ENCODE measurements around the gene PRKN.
"Not testable (repeated sequence)": the region's sequence is repeated elsewhere in the genome, so short reads cannot be mapped to it uniquely, and the experiment has no call there.

PRKN gene

DNA sequence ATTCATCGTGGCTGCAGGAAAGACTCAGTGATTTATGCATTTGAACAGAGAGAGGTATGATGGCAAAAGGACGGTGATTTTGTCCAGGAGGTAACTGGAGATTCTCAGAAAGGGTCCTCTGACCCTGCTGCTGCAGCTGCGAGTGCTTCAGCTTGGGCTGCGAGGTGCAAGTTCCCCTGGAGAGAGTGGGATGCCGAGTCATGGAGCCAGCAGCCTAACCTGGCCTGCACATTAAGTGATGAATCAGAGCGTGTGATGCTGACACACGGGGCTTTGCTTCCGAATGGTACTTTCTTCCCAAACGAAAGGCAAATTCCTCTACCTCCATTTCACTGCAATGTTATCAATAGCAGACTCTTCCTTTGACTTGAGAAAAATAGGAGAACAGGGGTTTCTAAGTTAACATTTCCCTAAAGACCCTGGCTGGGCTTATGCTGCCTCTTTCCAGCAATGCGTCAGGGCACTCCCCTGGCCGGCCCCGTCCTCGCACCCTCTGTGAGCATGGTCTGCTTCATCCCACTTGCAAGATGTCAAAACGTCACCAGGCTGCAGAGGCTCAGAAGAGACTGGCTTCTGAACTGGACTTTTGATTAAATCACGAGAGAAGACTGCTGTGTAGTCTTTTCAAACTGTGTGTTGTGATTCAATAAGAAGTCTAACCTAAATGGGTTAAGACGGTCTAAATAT, 825.7 kb downstream of the PRKN start:
- no peaks in the 10 kb centered on the region for H3K9me3 ChIP-seq (ENCODE audit: insufficient read depth, low read depth, low read length)
- H3K4me1 ChIP-seq (ENCODE audit: insufficient read depth, low read length): no peaks in the 10 kb centered on the region
- no peak overlapping the region for H3K4me3 ChIP-seq (ENCODE audit: low read length)
- no peak overlapping the region for H3K27ac ChIP-seq (ENCODE audit: low read length)
- H3K9ac ChIP-seq (ENCODE audit: low read depth, low read length): no peak overlapping the region
- no peaks in the 10 kb centered on the region for H3K36me3 ChIP-seq (ENCODE audit: insufficient read depth, low read depth, low read length)
- H3K27me3 ChIP-seq (ENCODE audit: insufficient read depth, low read length): no peaks in the 10 kb centered on the region

DNA sequence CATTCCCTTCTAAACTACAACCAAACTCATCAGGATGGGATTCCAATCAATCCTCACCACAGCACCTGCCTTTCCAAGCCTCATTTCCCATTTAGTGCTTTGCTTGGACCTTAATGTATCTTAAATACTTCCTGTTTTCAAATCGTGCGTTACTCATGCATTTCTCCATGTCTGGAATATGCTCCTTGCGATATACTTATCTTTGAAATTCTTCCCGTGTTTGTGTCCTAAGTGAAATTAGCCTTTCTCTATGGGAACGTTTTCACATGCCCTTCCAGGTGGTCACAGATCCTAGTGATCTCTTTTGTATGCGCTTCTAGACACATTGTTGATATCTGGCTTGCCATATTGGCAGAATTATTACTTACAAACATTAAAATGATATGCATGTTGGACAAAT, 833.1 kb downstream of the PRKN start:
- Histone ChIP-seq H3K9ac (ENCODE audit: low read depth, low read length) (no peak overlapping the region), H3K4me3 (ENCODE audit: low read length) (no peak overlapping the region), H3K9me3 (ENCODE audit: insufficient read depth, low read depth, low read length) (no peaks in the 10 kb centered on the region), H3K27me3 (ENCODE audit: insufficient read depth, low read length) (peaks cover 46% of the 10 kb centered on the region), H3K4me1 (ENCODE audit: insufficient read depth, low read length) (peaks cover 18% of the 10 kb centered on the region), H3K36me3 (ENCODE audit: insufficient read depth, low read depth, low read length) (no peaks in the 10 kb centered on the region), H3K27ac (ENCODE audit: low read length) (no peak overlapping the region)

DNA sequence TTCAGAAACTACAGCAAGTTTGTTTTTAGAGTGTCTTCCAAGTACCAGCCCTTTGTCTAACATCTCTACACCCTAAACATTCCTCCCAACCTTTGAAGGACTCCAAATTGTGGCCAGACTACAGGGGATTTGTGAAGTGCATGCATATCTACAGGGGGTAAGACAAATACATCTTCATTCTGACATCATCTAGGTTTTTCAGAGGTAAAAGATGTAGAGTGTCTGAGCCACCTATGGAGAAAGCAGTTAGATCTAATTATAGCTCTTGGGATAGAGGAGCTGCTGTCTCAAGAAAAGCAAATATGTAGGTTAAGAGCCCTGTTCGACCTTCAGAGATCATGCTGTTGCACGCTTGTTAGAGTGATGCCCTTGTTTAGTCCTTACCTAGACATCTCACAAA, 836.0 kb downstream of the PRKN start:
- Histone ChIP-seq H3K27ac (ENCODE audit: low read length) (no peak overlapping the region), H3K4me3 (ENCODE audit: low read length) (no peak overlapping the region), H3K4me1 (ENCODE audit: insufficient read depth, low read length) (peaks cover 18% of the 10 kb centered on the region), H3K9me3 (ENCODE audit: insufficient read depth, low read depth, low read length) (no peaks in the 10 kb centered on the region), H3K27me3 (ENCODE audit: insufficient read depth, low read length) (peaks cover 49% of the 10 kb centered on the region), H3K9ac (ENCODE audit: low read depth, low read length) (no peak overlapping the region), H3K36me3 (ENCODE audit: insufficient read depth, low read depth, low read length) (no peaks in the 10 kb centered on the region)

DNA sequence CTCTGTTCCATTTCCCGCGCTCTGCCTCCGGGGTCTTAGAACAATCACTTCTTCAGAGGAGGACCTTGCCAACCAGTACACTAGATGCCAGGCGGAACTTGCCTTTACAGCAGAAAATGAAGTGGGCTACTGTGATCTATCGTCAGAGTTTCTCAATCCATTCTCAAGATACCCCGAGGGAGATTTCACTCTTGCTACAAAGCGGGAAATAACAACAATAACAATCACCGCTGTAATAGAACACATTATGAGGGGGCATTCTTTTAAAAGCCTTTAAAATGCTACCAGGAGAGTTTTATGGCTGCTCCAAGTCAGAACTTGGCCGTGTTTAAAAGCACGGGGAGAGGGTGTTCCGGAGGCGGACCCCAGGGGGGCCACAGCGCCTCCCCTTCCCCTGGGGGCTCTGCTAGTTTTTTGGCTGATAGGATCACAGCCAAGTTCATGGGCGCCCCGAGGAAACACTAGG, 836.7 kb downstream of the PRKN start:
- H3K27me3 ChIP-seq (ENCODE audit: insufficient read depth, low read length): peaks cover 49% of the 10 kb centered on the region
- no peak overlapping the region for H3K27ac ChIP-seq (ENCODE audit: low read length)
- no peak overlapping the region for H3K9ac ChIP-seq (ENCODE audit: low read depth, low read length)

DNA sequence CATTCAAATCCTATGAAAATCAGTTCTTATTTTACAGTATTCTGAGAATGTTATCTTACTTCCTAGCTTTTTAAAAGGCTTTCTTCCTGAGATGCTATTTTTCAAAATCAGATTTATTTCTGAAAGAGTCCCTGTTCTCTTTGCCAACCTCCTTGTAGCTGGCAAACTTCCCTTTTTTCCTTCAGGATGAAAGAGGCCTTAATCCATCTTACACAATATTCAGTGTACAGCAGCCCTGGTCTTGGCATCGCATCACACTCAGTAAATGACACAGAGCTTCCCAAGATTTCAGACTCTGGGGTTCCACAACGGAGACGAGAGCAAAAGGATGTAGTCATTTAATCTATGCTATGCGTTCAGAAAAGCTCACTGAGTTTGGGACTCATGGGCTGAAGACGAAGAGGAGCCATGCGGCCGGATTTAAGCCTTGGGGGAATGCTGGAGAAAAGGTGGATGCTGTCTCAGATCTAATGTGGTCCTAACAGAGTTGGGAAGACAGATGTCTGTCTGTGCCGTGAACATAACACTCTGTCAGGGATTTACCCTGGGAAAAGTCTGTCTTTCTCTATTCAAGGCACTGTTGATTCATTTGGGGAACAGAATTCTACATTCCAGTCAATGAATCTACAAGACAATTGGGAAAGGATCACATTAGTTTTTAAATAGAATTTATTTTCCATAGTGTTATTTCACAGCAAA, 837.3 kb downstream of the PRKN start:
- Histone ChIP-seq H3K9ac (ENCODE audit: low read depth, low read length) (no peak overlapping the region), H3K27ac (ENCODE audit: low read length) (no peak overlapping the region)

More for the DNA sequence above, 836.7 kb downstream of the PRKN start:
- Histone ChIP-seq H3K9me3 (ENCODE audit: insufficient read depth, low read depth, low read length) (no peaks in the 10 kb centered on the region), H3K4me1 (ENCODE audit: insufficient read depth, low read length) (peaks cover 18% of the 10 kb centered on the region), H3K4me3 (ENCODE audit: low read length) (peak overlapping the region; percentile 56), H3K36me3 (ENCODE audit: insufficient read depth, low read depth, low read length) (no peaks in the 10 kb centered on the region)

DNA sequence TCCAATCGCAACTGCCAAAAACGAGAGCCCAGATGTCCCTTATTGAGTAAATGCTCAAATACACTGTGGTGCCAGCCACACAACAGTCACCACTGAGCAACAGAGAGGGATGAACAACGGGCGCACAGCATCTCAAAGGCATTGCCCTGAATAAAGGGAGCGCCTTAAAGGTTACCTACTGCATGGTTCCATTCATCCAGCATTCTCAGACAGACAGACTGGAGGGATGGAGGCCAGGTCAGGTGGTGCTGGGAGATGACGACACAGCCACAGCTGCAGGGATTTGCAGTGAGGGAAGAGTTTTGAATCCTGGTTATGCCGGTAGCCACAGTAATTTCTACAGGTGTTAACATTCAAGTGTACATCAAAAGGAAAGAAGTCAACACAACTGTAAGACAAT, 838.2 kb downstream of the PRKN start:
- Histone ChIP-seq H3K9me3 (ENCODE audit: insufficient read depth, low read depth, low read length) (no peaks in the 10 kb centered on the region), H3K4me3 (ENCODE audit: low read length) (no peak overlapping the region), H3K27ac (ENCODE audit: low read length) (no peak overlapping the region), H3K36me3 (ENCODE audit: insufficient read depth, low read depth, low read length) (no peaks in the 10 kb centered on the region), H3K27me3 (ENCODE audit: insufficient read depth, low read length) (peaks cover 47% of the 10 kb centered on the region), H3K4me1 (ENCODE audit: insufficient read depth, low read length) (peaks cover 18% of the 10 kb centered on the region), H3K9ac (ENCODE audit: low read depth, low read length) (no peak overlapping the region)

More for the DNA sequence above, 837.3 kb downstream of the PRKN start:
- H3K4me1 ChIP-seq (ENCODE audit: insufficient read depth, low read length): peaks cover 18% of the 10 kb centered on the region
- no peaks in the 10 kb centered on the region for H3K9me3 ChIP-seq (ENCODE audit: insufficient read depth, low read depth, low read length)
- H3K36me3 ChIP-seq (ENCODE audit: insufficient read depth, low read depth, low read length): no peaks in the 10 kb centered on the region
- peaks cover 49% of the 10 kb centered on the region for H3K27me3 ChIP-seq (ENCODE audit: insufficient read depth, low read length)
- peak overlapping the region; percentile 56 for H3K4me3 ChIP-seq (ENCODE audit: low read length)

DNA sequence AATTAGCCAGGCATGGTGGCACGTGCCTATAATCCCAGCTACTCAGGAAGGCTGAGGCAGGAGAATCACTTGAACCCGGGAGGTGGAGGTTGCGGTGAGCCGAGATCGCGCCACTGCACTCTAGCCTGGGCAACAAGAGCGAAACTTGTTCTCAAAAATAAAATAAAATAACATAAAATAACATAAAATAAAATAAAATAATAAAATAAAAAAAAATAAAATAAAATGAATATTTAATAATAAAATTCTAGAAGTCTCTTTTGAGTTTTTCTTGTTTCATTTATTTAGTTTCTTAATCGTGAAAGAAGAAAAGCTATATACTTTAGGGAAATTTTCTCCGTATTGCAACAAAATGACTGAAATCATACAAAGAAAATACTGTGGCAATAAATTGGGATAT, 841.0 kb downstream of the PRKN start:
- Histone ChIP-seq H3K27me3 (ENCODE audit: insufficient read depth, low read length) (peaks cover 24% of the 10 kb centered on the region), H3K4me1 (ENCODE audit: insufficient read depth, low read length) (peaks cover 21% of the 10 kb centered on the region)
- H3K9me3 ChIP-seq (ENCODE audit: insufficient read depth, low read depth, low read length); H3K36me3 ChIP-seq (ENCODE audit: insufficient read depth, low read depth, low read length); H3K4me3 ChIP-seq (ENCODE audit: low read length); H3K9ac ChIP-seq (ENCODE audit: low read depth, low read length); H3K27ac ChIP-seq (ENCODE audit: low read length): not testable (repeated sequence)

DNA sequence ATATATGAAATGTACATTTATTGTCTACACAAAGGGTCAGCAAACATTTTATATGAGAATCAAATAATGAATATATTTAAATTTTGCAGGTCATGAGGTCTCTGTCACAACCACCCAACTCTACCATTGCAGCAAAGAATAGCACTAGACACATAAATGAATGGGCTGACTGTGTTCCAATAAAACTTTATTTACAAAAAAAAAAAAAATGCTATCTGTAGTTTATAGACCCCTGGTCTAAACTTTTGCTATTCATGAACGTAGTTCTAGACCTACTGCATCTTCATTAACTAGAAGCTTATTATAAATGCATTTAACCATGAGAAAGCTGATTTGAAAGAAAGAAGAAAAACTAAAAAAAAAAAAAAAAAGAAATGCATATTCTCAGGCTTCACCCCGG, 842.8 kb downstream of the PRKN start:
- Histone ChIP-seq H3K27ac (ENCODE audit: low read length) (no peak overlapping the region), H3K9me3 (ENCODE audit: insufficient read depth, low read depth, low read length) (no peaks in the 10 kb centered on the region), H3K27me3 (ENCODE audit: insufficient read depth, low read length) (peaks cover 7% of the 10 kb centered on the region), H3K36me3 (ENCODE audit: insufficient read depth, low read depth, low read length) (no peaks in the 10 kb centered on the region), H3K4me1 (ENCODE audit: insufficient read depth, low read length) (peaks cover 6% of the 10 kb centered on the region; the same call in 1 of the 2 replicates), H3K4me3 (ENCODE audit: low read length) (no peak overlapping the region), H3K9ac (ENCODE audit: low read depth, low read length) (no peak overlapping the region)

DNA sequence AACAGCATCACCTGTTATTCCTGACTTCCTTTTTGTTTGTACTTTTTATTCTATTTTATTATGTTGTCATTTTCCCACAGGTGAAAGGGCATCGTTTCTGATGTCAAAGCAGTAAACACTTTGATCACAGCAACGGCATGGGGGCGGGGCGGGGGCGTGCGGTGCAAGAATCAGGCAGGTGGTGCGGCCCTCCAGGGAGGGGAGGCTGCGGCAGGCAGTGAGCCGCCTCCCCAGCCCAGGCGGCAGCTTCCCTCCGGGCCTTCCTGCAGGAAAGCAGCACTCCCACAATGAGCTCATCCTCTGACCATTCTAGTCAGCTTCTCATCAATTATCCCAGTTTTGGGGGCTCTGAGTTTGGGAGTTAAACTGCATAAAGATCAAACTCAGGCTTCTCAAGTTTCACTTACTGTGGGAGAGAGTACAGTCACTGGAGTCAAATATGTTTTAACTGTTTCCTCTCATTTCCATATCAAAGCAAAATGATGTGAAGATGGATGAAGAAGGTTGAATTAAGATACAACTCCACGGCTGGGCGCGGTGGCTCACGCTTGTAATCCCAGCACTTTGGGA, 845.3 kb downstream of the PRKN start:
- Histone ChIP-seq H3K9me3 (ENCODE audit: insufficient read depth, low read depth, low read length) (no peaks in the 10 kb centered on the region), H3K27me3 (ENCODE audit: insufficient read depth, low read length) (no peaks in the 10 kb centered on the region), H3K9ac (ENCODE audit: low read depth, low read length) (no peak overlapping the region), H3K36me3 (ENCODE audit: insufficient read depth, low read depth, low read length) (no peaks in the 10 kb centered on the region), H3K4me3 (ENCODE audit: low read length) (no peak overlapping the region), H3K4me1 (ENCODE audit: insufficient read depth, low read length) (peaks cover 6% of the 10 kb centered on the region; the same call in 1 of the 2 replicates), H3K27ac (ENCODE audit: low read length) (no peak overlapping the region)

DNA sequence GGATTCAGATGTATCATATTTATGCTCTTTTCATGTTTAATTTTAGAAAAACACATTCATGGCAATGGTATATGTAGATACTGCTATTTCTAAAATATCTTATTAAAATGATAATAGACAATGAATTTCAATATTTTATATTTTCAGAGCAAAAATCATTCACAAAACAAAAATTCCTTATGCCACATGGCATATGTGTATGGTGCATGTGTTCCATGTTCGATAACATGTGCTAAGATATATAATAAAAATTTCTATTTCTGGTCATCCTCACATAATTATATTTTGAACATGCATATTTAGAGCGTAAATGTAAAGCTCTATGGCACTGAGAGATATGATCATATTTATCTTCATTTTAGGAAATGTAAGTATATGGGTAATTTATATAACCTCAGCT, 847.5 kb downstream of the PRKN start:
- Histone ChIP-seq H3K4me1 (ENCODE audit: insufficient read depth, low read length) (peaks cover 6% of the 10 kb centered on the region; the same call in 1 of the 2 replicates), H3K27me3 (ENCODE audit: insufficient read depth, low read length) (no peaks in the 10 kb centered on the region), H3K4me3 (ENCODE audit: low read length) (no peak overlapping the region), H3K27ac (ENCODE audit: low read length) (no peak overlapping the region), H3K9me3 (ENCODE audit: insufficient read depth, low read depth, low read length) (no peaks in the 10 kb centered on the region), H3K36me3 (ENCODE audit: insufficient read depth, low read depth, low read length) (no peaks in the 10 kb centered on the region), H3K9ac (ENCODE audit: low read depth, low read length) (no peak overlapping the region)

DNA sequence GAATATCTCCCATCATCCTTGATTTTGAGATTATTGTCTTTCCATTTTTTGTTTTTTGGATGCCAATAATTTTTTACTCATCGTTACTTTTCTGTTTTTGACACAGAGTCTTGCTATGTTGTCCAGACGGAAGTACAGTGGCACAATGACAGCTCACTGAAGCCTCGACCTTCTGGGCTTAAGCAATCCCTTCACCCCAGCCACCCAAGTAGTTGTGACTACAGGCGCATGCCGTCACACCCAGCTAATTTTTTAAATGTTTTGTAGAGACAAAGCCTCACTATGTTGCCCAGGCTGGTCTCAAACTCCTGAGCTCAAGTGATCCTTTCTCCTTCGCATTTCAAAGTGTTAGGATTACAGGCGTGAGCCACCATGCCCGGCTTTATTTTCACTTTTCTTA, 851.3 kb downstream of the PRKN start:
- Histone ChIP-seq H3K4me1 (ENCODE audit: insufficient read depth, low read length) (no peaks in the 10 kb centered on the region), H3K9me3 (ENCODE audit: insufficient read depth, low read depth, low read length) (no peaks in the 10 kb centered on the region), H3K4me3 (ENCODE audit: low read length) (no peak overlapping the region), H3K27me3 (ENCODE audit: insufficient read depth, low read length) (no peaks in the 10 kb centered on the region), H3K9ac (ENCODE audit: low read depth, low read length) (no peak overlapping the region), H3K36me3 (ENCODE audit: insufficient read depth, low read depth, low read length) (no peaks in the 10 kb centered on the region), H3K27ac (ENCODE audit: low read length) (no peak overlapping the region)

Data from iPS-20b (cell line).